Neural cell (in vitro differentiated cells): ENCODE results near the gene COQ9. TPM values are rescaled to one million over a fixed set of nuclear protein-coding genes. Genes with fewer than 3 reads are reported as not detected.

ENCODE experiments used
- H2AFZ ChIP-seq: fragments of 200-600, 300-800 bp; sonication (generic), shearing (Covaris generic); 2 replicates; pipeline ENCODE4 v1.6.0; 2014; ENCODE audit warnings: low read depth, mild to moderate bottlenecking, antibody characterized with exemption, low read length, moderate library complexity
- H3F3A ChIP-seq: fragments of 200-600 bp; shearing (Covaris generic); 2 replicates; pipeline ENCODE4 v1.6.1; 2016; ENCODE audit warnings: mild to moderate bottlenecking, moderate library complexity, mixed read lengths, antibody characterized with exemption, low read length; ENCODE audit not compliant: insufficient read depth, poor library complexity, severe bottlenecking
- H3K27ac ChIP-seq: fragments of 200-600, 300-800 bp; sonication (generic), shearing (Covaris generic); 2 replicates; pipeline ENCODE4 v1.5.1; 2014; ENCODE audit warnings: mild to moderate bottlenecking, low read length, moderate library complexity
- H3K27me3 ChIP-seq: fragments of 300-800, 200-600 bp; sonication (generic), shearing (Covaris generic); 2 replicates; pipeline ENCODE4 v1.6.0; 2014; ENCODE audit warnings: mild to moderate bottlenecking, low read depth, low read length, moderate library complexity; ENCODE audit not compliant: insufficient read depth
- H3K36me3 ChIP-seq: fragments of 300-800, 200-600 bp; sonication (generic), shearing (Covaris generic); 2 replicates; pipeline ENCODE4 v1.5.1; 2014; ENCODE audit warnings: mild to moderate bottlenecking, antibody characterized with exemption, low read length, moderate library complexity; ENCODE audit not compliant: insufficient read depth
- H3K4me2 ChIP-seq: fragments of 300-800, 200-600 bp; sonication (generic), shearing (Covaris generic); 2 replicates; pipeline ENCODE4 v1.6.0; 2014; ENCODE audit warnings: mild to moderate bottlenecking, low read length
- H3K4me3 ChIP-seq: fragments of 300-800, 200-600 bp; sonication (generic), shearing (Covaris generic); 2 replicates; pipeline ENCODE4 v1.5.1; 2014; ENCODE audit warnings: mild to moderate bottlenecking, low read length, moderate library complexity
- H3K79me2 ChIP-seq: fragments of 200-600 bp; shearing (Covaris generic); replicated peaks from 2 replicates; pipeline ENCODE4 v1.6.0; 2014; ENCODE audit warnings: mild to moderate bottlenecking, low read length, moderate library complexity; ENCODE audit not compliant: insufficient read depth
- H3K9ac ChIP-seq: fragments of 300-800, 200-600 bp; sonication (generic), shearing (Covaris generic); 2 replicates; pipeline ENCODE4 v1.6.1; 2016; ENCODE audit warnings: mild to moderate bottlenecking, low read length, mixed read lengths
- H3K9me2 ChIP-seq: fragments of 200-600 bp; shearing (Covaris generic); 2 replicates; pipeline ENCODE4 v1.6.1; 2016; ENCODE audit warnings: mild to moderate bottlenecking, low read length, mixed read lengths; ENCODE audit not compliant: insufficient read depth
- H3K9me3 ChIP-seq: fragments of 200-600, 300-800 bp; sonication (generic), shearing (Covaris generic); 2 replicates; pipeline ENCODE4 v1.6.1; 2016; ENCODE audit warnings: mild to moderate bottlenecking, mixed run types, low read length, moderate library complexity, mixed read lengths
- H4K20me1 ChIP-seq: fragments of 200-600 bp; shearing (Covaris generic); 2 replicates; pipeline ENCODE4 v1.6.1; 2016; ENCODE audit warnings: mild to moderate bottlenecking, mixed run types; ENCODE audit not compliant: insufficient read depth
- CTCF ChIP-seq: fragments of 450-650 bp; IDR thresholded peaks from 2 replicates; pipeline ENCODE4 v1.5.1; 2014; ENCODE audit warnings: antibody characterized with exemption, mild to moderate bottlenecking, moderate library complexity; ENCODE audit not compliant: poor library complexity, severe bottlenecking
- EP300 ChIP-seq: fragments of 450-650 bp; conservative IDR thresholded peaks from 2 replicates; pipeline ENCODE4 v1.6.1; 2014; ENCODE audit warnings: antibody characterized with exemption, mild to moderate bottlenecking, moderate library complexity; ENCODE audit not compliant: poor library complexity, severe bottlenecking
- EZH2 ChIP-seq: fragments of 200-600, 300-800 bp; shearing (Covaris generic), sonication (generic); IDR thresholded peaks from 2 replicates; pipeline ENCODE4 v1.6.1; 2014; ENCODE audit warnings: antibody characterized with exemption, low read length, borderline replicate concordance, mild to moderate bottlenecking; ENCODE audit not compliant: insufficient read depth, poor library complexity, severe bottlenecking
- MXI1 ChIP-seq: fragments of 450-650 bp; conservative IDR thresholded peaks from 2 replicates; pipeline ENCODE4 v1.6.1; 2014; ENCODE audit warnings: antibody characterized with exemption, mild to moderate bottlenecking; ENCODE audit not compliant: poor library complexity, severe bottlenecking
- POLR2AphosphoS5 ChIP-seq: IDR thresholded peaks from 2 replicates; pipeline ENCODE4 v1.6.1; 2012
- RAD21 ChIP-seq: fragments of 450-650 bp; conservative IDR thresholded peaks from 2 replicates; pipeline ENCODE4 v1.6.1; 2014; ENCODE audit warnings: antibody characterized with exemption, mild to moderate bottlenecking, moderate library complexity
- REST ChIP-seq: IDR thresholded peaks from 2 replicates; pipeline ENCODE4 v1.6.1; 2012; ENCODE audit warnings: borderline replicate concordance
- SMC3 ChIP-seq: fragments of 450-650 bp; conservative IDR thresholded peaks from 2 replicates; pipeline ENCODE4 v1.6.1; 2014; ENCODE audit warnings: antibody characterized with exemption, mild to moderate bottlenecking, moderate library complexity; ENCODE audit not compliant: poor library complexity
- TAF1 ChIP-seq: IDR thresholded peaks from 2 replicates; pipeline ENCODE4 v1.6.1; 2012; ENCODE audit warnings: low read depth
- polyA plus RNA-seq: library from polyadenylated mRNA; depleted of rRNA; stranded (reverse); fragments of >200 nt; gene quantifications from 2 replicates; pipeline ENCODE4 v1.2.3, GENCODE V29; 2014

COQ9 gene
- polyA plus RNA-seq, 1 donor from 2014 or later, result 78.7 TPM

GRCh38 chr16:57484515-57485005, 37.3 kb downstream of the COQ9 start:
- Histone ChIP-seq H3K27me3 (no peaks in the 10 kb centered on the region), H3K79me2 (peaks cover 10% of the 10 kb centered on the region), H3K9me3 (no peaks in the 10 kb centered on the region), H3K36me3 (no peaks in the 10 kb centered on the region), H2AFZ (no peak overlapping the region), H3K9me2 (no peaks in the 10 kb centered on the region), H3K4me2 (no peak overlapping the region), H3K27ac (no peak overlapping the region), H3F3A (no peaks in the 10 kb centered on the region), H4K20me1 (no peaks in the 10 kb centered on the region), H3K9ac (no peak overlapping the region), H3K4me3 (no peak overlapping the region)
- no peak for TF ChIP-seq POLR2AphosphoS5
- no peak for TF ChIP-seq CTCF
- TF ChIP-seq SMC3, result no peak
- TF ChIP-seq RAD21, result no peak
- TF ChIP-seq REST, result no peak
- TF ChIP-seq MXI1, result no peak
- TF ChIP-seq EZH2, result no peak
- TF ChIP-seq EP300, result no peak
- no peak for TF ChIP-seq TAF1

GRCh38 chr16:57485091-57485915, 38.0 kb downstream of the COQ9 start:
- Histone ChIP-seq H3K36me3 (no peaks in the 10 kb centered on the region), H3K27me3 (no peaks in the 10 kb centered on the region), H3K27ac (no peak overlapping the region), H3K4me3 (peak overlapping the region; percentile 76), H3K9me2 (no peaks in the 10 kb centered on the region), H3K4me2 (peak overlapping the region; percentile 73), H3K79me2 (peaks cover 2% of the 10 kb centered on the region), H4K20me1 (no peaks in the 10 kb centered on the region), H3K9ac (peak overlapping the region; percentile 64), H3K9me3 (no peaks in the 10 kb centered on the region), H2AFZ (no peak overlapping the region), H3F3A (no peaks in the 10 kb centered on the region)
- TF ChIP-seq POLR2AphosphoS5 (no peak), EZH2 (no peak)
